ENCODE measurements around the gene ZBTB48.

DNA sequence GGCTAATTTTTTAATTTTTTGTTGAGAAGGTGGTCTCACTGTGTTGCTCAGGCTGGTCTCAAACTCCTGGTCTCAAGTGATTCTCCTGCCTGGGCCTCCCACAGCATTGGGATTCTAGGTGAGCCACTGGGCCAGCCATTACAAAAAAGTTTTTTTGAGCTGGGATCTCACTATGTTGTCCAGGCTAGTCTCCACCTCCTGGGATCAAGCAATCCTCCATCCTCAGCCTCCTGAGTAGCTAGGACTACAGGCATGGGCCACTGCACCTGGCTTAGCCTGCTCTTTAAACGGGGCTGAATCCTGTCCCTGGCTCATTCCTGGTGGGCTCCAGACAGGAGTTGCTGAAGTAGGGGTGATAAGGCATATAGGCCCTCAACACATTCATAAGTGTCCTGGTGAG is 22.2 kb upstream of the ZBTB48 start:
- TF ChIP-seq, protein P1, sequence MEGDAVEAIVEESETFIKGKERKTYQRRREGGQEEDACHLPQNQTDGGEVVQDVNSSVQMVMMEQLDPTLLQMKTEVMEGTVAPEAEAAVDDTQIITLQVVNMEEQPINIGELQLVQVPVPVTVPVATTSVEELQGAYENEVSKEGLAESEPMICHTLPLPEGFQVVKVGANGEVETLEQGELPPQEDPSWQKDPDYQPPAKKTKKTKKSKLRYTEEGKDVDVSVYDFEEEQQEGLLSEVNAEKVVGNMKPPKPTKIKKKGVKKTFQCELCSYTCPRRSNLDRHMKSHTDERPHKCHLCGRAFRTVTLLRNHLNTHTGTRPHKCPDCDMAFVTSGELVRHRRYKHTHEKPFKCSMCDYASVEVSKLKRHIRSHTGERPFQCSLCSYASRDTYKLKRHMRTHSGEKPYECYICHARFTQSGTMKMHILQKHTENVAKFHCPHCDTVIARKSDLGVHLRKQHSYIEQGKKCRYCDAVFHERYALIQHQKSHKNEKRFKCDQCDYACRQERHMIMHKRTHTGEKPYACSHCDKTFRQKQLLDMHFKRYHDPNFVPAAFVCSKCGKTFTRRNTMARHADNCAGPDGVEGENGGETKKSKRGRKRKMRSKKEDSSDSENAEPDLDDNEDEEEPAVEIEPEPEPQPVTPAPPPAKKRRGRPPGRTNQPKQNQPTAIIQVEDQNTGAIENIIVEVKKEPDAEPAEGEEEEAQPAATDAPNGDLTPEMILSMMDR (IDR thresholded peaks at IDR 0.05; ENCODE audit: insufficient read depth, low read depth, low read length): no peak
- no peak for TF ChIP-seq EZH2 (IDR thresholded peaks at IDR 0.05; ENCODE audit: insufficient read depth, low read length)

Measured in astrocyte (in vitro differentiated cells and primary cell).